Measurements from ENCODE around the gene ARHGAP18. TPM values are rescaled to one million over a fixed set of nuclear protein-coding genes. Genes with fewer than 3 reads are reported as not detected.

Gene ARHGAP18
- total and polyA plus RNA-seq, 2 of the 13 experiments (the other 11 are each of a cell fraction or from before 2014, with no cell fraction given): 58.2 to 115 TPM

DNA sequence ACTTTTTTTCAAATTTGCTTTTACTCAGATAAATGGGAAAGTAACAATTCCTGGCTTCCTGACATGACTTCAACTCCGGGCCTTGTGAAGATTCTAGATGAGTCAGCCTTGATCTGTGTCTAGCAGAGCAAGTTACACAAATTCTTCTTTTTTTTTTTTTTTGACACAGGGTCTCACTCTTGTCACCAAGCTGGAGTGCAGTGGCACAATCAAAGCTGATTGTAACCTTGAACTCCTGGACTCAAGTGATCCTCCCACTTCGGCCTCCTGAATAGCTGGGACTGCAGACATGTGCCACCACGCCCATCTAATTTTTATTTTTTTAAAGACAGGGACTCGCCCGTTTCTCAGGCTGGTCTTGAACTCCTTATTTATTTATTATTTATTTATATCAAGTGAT, 7.3 kb upstream of the ARHGAP18 start:
- Histone ChIP-seq H3K79me2 (ENCODE audit: insufficient read depth, low read length) (no peaks in the 10 kb centered on the region), H3K36me3 (replicated peaks in 1 of 2; ENCODE audit: control insufficient read depth in 1 of 2, insufficient read depth in 2 of 2, low read length in 2 of 2) (no peaks in the 10 kb centered on the region), H3K9ac (ENCODE audit: insufficient read depth, low read depth, low read length) (peak overlapping the region; percentile 31; the same call in 1 of the 2 replicates), H3K9me3 (ENCODE audit: low read length) (no peaks in the 10 kb centered on the region), H3K4me3 (replicated peaks in 1 of 3; ENCODE audit: insufficient read depth in 1 of 3, low read depth in 2 of 3, low read length in 3 of 3) (peak overlapping the region in 2 of 3 experiments; percentile 2 to 29; a peak in 3 of 6 replicates), H2AFZ (ENCODE audit: low read length) (no peak overlapping the region), H4K20me1 (ENCODE audit: insufficient read depth, low read length) (no peaks in the 10 kb centered on the region), H3K27me3 (ENCODE audit: control insufficient read depth in 1 of 2, insufficient read depth in 2 of 2, low read length in 2 of 2) (no peaks in the 10 kb centered on the region), H3K27ac (ENCODE audit: extremely low read length, insufficient read depth, low read length) (peak overlapping the region; percentile 63), H3K4me1 (ENCODE audit: insufficient read depth, low read length) (peaks cover 38% of the 10 kb centered on the region), H3K4me2 (ENCODE audit: low read depth, low read length) (peak overlapping the region; percentile 45)
- ChIA-PET CTCF (ENCODE audit: low intra/inter-chr PET ratio, low total read pairs) (no interaction called here), POLR2A (interaction anchor here (0.7 to 1.7 kb wide), 6 partner anchors 9 to 73 kb away, joined by 3 to 14 read pairs (median 4); no protein-coding TSS in a partner anchor)
- 1% methylated on average over 5 of the region's 5 CpGs for WGBS (ENCODE audit: low lambda C conversion rate)
- in situ Hi-C loops (cut with HindIII; ENCODE audit: extremely low pct_ligation_motif_present, low pct_unique_long_range_greater_than_20kb): no loop called here
- peak; percentile 98 for FAIRE-seq
- intact Hi-C loops (cut with micrococcal nuclease; ENCODE audit: unreplicated experiment): loop anchor here (1.0 to 2.0 kb wide), 3 partner anchors 8 to 72 kb away; no protein-coding TSS in a partner anchor
- peak; percentile 98 for ATAC-seq
- BruUV-seq (replicated peaks): no TSS peak
- DNase-seq (ENCODE audit: low spot score): peak; percentile 99
- TF ChIP-seq HOXA5 (CRISPR knock-in tag; IDR thresholded peaks at IDR 0.05) (peak; percentile 79; the same call in 1 of the 2 replicates), NCOR1 (IDR thresholded peaks at IDR 0.05; ENCODE audit: borderline replicate concordance, low read length) (peak; percentile 96), MXD4 (CRISPR knock-in tag; IDR thresholded peaks at IDR 0.05) (peak; percentile 34; the same call in 1 of the 2 replicates), NAIF1 (CRISPR knock-in tag; IDR thresholded peaks at IDR 0.05; ENCODE audit: borderline replicate concordance) (0 out of 2 replicates have a peak, but pooled peaks have one; percentile 52), ZNF746 (CRISPR knock-in tag; IDR thresholded peaks at IDR 0.05) (0 out of 2 replicates have a peak, but pooled peaks have one; percentile 43), BRCA1 (CRISPR knock-in tag; IDR thresholded peaks at IDR 0.05) (no peak), FOXP1 (IDR thresholded peaks at IDR 0.05) (no peak), FOXP1 (CRISPR knock-in tag; IDR thresholded peaks at IDR 0.05) (peak; percentile 63; the same call in 1 of the 2 replicates), ZNF709 (CRISPR knock-in tag; IDR thresholded peaks at IDR 0.05) (peak; percentile 25; the same call in 1 of the 2 replicates), ZFP62 (CRISPR knock-in tag; IDR thresholded peaks at IDR 0.05) (no peak), ZNF543 (CRISPR knock-in tag; IDR thresholded peaks at IDR 0.05) (0 out of 2 replicates have a peak, but pooled peaks have one; percentile 42), ZNF292 (CRISPR knock-in tag; IDR thresholded peaks at IDR 0.05; ENCODE audit: borderline replicate concordance, low read depth) (0 out of 2 replicates have a peak, but pooled peaks have one; percentile 89), ZNF772 (CRISPR knock-in tag; IDR thresholded peaks at IDR 0.05) (peak; percentile 47; the same call in 1 of the 2 replicates), HNF4G (IDR thresholded peaks at IDR 0.05; ENCODE audit: borderline replicate concordance, low read depth, low read length) (peak; percentile 90), HNF4G (CRISPR knock-in tag; IDR thresholded peaks at IDR 0.05; ENCODE audit: borderline replicate concordance, low read depth) (peak; percentile 82; the same call in 1 of the 2 replicates), CCAR2 (optimal IDR thresholded peaks at IDR 0.05; ENCODE audit: low read depth, low read length) (peak; percentile 59), FOXO1 (CRISPR knock-in tag; IDR thresholded peaks at IDR 0.05) (peak; percentile 63; the same call in 1 of the 2 replicates), ZNF230 (CRISPR knock-in tag; IDR thresholded peaks at IDR 0.05) (peak; percentile 32; the same call in 1 of the 2 replicates)
- TF ChIP-seq, protein P1, sequence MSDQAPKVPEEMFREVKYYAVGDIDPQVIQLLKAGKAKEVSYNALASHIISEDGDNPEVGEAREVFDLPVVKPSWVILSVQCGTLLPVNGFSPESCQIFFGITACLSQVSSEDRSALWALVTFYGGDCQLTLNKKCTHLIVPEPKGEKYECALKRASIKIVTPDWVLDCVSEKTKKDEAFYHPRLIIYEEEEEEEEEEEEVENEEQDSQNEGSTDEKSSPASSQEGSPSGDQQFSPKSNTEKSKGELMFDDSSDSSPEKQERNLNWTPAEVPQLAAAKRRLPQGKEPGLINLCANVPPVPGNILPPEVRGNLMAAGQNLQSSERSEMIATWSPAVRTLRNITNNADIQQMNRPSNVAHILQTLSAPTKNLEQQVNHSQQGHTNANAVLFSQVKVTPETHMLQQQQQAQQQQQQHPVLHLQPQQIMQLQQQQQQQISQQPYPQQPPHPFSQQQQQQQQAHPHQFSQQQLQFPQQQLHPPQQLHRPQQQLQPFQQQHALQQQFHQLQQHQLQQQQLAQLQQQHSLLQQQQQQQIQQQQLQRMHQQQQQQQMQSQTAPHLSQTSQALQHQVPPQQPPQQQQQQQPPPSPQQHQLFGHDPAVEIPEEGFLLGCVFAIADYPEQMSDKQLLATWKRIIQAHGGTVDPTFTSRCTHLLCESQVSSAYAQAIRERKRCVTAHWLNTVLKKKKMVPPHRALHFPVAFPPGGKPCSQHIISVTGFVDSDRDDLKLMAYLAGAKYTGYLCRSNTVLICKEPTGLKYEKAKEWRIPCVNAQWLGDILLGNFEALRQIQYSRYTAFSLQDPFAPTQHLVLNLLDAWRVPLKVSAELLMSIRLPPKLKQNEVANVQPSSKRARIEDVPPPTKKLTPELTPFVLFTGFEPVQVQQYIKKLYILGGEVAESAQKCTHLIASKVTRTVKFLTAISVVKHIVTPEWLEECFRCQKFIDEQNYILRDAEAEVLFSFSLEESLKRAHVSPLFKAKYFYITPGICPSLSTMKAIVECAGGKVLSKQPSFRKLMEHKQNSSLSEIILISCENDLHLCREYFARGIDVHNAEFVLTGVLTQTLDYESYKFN (CRISPR knock-in tag; conservative IDR thresholded peaks at IDR 0.05): peak; percentile 94
- TF ChIP-seq, protein P2, sequence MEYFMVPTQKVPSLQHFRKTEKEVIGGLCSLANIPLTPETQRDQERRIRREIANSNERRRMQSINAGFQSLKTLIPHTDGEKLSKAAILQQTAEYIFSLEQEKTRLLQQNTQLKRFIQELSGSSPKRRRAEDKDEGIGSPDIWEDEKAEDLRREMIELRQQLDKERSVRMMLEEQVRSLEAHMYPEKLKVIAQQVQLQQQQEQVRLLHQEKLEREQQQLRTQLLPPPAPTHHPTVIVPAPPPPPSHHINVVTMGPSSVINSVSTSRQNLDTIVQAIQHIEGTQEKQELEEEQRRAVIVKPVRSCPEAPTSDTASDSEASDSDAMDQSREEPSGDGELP (IDR thresholded peaks at IDR 0.05; ENCODE audit: borderline replicate concordance, low read depth): peak; percentile 54; the same call in 1 of the 2 replicates
- TF ChIP-seq, protein P3, sequence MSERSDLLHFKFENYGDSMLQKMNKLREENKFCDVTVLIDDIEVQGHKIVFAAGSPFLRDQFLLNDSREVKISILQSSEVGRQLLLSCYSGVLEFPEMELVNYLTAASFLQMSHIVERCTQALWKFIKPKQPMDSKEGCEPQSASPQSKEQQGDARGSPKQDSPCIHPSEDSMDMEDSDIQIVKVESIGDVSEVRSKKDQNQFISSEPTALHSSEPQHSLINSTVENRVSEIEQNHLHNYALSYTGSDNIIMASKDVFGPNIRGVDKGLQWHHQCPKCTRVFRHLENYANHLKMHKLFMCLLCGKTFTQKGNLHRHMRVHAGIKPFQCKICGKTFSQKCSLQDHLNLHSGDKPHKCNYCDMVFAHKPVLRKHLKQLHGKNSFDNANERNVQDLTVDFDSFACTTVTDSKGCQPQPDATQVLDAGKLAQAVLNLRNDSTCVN (CRISPR knock-in tag; IDR thresholded peaks at IDR 0.05; ENCODE audit: borderline replicate concordance): peak; percentile 90
